HT1080 (cell line): ENCODE data around the gene PITPNM3. TPM values are rescaled to one million over a fixed set of nuclear protein-coding genes. Genes with fewer than 3 reads are reported as not detected.

Experiments
- DNase-seq: peaks from one replicate; pipeline ENCODE4 v3.0.0-alpha.2; 2015; ENCODE audit warnings: low read depth
- total RNA-seq: library from RNA; depleted of rRNA; stranded (reverse); fragments of >200 nt; shearing (Covaris generic); gene quantifications from 2 replicates; pipeline ENCODE4 v1.2.3, GENCODE V29; 2014

Gene PITPNM3
- total RNA-seq, 1 experiment from 2014 or later, result 0.32 TPM

- no peak for DNase-seq
These were observed 29.8 kb downstream of the PITPNM3 start for GRCh38 chr17:6526362-6527152.

GRCh38 chr17:6525731-6526130, 30.6 kb downstream of the PITPNM3 start:
- DNase-seq, result no peak

- DNase-seq, result no peak
These were observed 31.2 kb downstream of the PITPNM3 start for GRCh38 chr17:6525141-6525540.

DNA sequence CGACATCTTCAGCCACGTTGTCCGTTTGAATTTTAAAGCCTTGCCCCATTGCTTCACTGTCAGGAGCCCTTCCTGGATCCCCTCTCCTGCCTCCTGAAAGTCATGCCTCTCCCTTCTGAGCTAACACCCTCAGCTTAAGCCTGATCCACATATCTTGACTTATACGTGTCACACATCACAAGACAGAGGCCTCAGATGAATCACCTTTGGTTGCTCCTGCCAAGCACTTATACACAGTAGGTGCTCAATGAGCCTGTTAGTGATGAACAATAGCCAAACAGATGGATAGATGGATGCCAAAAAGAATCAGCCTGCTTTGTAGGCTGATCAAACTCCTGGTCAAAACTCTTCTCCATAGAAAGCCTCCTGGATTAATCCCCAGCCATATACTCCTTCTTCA, 31.8 kb downstream of the PITPNM3 start:
- peak; percentile 71 for DNase-seq

- no peak for DNase-seq
These were observed 32.5 kb downstream of the PITPNM3 start for GRCh38 chr17:6523809-6524355.

DNA sequence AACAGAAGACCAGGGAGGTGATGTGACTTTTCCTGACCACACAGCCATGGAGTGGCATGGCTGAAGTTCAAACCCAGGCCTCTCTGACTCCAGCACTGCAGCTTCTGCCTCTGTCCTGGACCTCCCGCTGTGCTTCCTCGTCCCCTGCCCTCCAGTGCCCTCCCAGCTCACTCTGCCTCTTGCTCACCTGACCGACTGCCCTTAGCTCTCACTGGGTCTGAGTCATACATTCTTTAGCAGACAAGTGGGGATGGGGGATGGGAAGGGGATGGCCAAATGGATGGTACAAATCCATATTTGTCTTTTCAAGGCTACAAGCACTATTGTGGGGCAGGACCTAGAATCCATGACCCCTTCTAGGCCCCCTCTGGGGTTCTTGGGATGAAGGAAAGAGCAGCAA, 33.0 kb downstream of the PITPNM3 start:
- peak; percentile 71 for DNase-seq

DNA sequence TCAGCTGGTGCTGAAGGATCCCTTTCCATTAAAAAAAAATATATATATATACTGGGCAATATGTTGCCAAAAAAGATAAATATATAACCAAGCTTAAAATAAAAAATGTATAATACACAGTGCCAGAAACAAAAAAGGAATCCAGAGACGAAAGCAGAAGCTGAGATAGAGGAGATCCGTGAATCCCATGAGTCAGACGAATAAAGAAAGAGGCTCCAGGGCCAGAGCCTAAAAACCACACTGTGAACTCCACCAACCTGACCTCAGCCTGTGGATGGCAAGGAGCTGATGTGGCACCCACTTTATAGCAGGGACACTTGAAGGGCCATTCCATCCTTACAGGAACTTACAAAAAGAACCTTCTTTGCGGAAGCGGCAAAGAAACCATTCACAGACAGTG, 34.8 kb downstream of the PITPNM3 start:
- DNase-seq, result no peak

GRCh38 chr17:6517062-6517461, 39.3 kb downstream of the PITPNM3 start:
- DNase-seq, result no peak

- DNase-seq, result no peak
These were observed 42.0 kb downstream of the PITPNM3 start for GRCh38 chr17:6514371-6514770.

DNA sequence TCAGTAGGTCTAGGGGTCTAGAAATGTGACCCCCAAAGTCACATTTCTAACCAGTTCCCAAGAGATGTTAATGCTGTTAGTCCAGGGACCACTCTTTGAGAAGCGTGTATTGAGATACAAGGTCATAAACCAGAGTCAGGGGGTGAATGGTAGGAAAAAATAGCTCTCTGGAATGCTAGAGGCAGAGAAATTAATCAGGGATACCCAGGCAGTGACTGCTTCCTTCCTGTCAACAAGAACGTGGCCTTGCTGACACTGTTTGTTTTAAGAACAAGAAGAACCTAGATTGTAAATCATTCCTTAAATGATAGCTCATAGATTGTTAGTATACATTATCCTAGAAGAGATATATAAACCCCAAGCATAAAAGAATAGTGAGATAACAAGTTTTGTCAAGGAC, 43.8 kb downstream of the PITPNM3 start:
- DNase-seq, result no peak

GRCh38 chr17:6510321-6510977, 45.9 kb downstream of the PITPNM3 start:
- DNase-seq, result no peak

DNA sequence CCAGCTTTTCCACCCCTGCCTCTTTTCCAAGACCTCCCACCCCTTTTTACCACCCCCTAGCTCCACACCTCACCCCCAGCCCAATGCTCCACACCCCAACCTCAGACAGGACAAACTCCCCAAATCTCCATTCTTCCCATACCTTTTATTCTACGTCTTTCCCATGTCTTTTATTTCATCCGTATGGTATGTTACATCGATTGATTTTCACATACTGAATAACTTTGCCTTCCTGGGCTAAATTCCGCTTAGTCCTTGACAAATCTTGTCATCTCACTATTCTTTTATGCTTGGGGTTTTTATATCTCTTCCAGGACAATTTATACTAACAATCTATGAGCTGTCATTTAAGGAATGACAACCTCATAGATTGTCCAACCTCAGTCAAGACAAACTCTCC, 46.4 kb downstream of the PITPNM3 start:
- no peak for DNase-seq

- DNase-seq, result no peak
These were observed 47.2 kb downstream of the PITPNM3 start for GRCh38 chr17:6509031-6509771.

- DNase-seq, result no peak
These were observed 47.8 kb downstream of the PITPNM3 start for GRCh38 chr17:6508519-6509030.

GRCh38 chr17:6508016-6508415, 48.3 kb downstream of the PITPNM3 start:
- DNase-seq, result no peak

DNA sequence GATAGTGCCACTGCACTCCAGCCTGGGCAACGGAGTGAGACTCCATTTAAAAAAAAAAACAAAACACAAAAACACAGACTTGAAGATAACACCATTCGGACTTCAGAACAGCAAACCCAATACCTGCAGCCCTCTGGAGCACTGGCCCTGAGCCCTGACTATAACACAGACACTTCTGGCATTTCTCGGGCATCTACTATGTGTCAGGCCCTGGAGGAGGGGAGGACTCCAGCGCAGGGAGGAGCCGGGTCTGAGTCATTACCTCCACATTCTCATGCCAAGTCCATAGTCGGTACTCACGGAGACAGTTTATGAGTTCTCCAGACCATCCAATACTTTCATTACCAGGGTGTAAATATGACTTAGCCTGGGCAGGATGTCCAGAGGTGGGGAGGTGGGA, 48.8 kb downstream of the PITPNM3 start:
- peak; percentile 85 for DNase-seq

GRCh38 chr17:6506679-6507231, 49.6 kb downstream of the PITPNM3 start:
- peak; percentile 66 for DNase-seq

- no peak for DNase-seq
These were observed 50.8 kb downstream of the PITPNM3 start for GRCh38 chr17:6505425-6506142.

GRCh38 chr17:6503641-6504195, 52.6 kb downstream of the PITPNM3 start:
- DNase-seq, result no peak

- no peak for DNase-seq
These were observed 53.4 kb downstream of the PITPNM3 start for GRCh38 chr17:6502871-6503509.
